Endothelial cell of umbilical vein (primary cell): ENCODE results near the gene POLE. TPM values are rescaled to one million over a fixed set of nuclear protein-coding genes. Genes with fewer than 3 reads are reported as not detected.

ENCODE experiments used
- BruUV-seq: library from RNA; stranded (reverse); fragments of 400-500 nt; replicated peaks from 2 replicates; lab custom pipeline; 2021; lab: Mats Ljungman, UMichigan
- CTCF ChIA-PET: fragments of 300-600, 350-600 bp; sonication (Branson Sonifier 250); formaldehyde crosslinking; loops from one replicate; lab custom pipeline; 2021; ENCODE audit warnings: antibody characterized with exemption, inconsistent platforms; lab: Charles Lee
- POLR2A ChIA-PET: fragments of 300-600, 350-600 bp; sonication (Branson Sonifier 250); formaldehyde crosslinking; loops from one replicate; lab custom pipeline; 2021; ENCODE audit warnings: antibody characterized with exemption, inconsistent platforms; lab: Charles Lee
- DNase-seq: peaks from one replicate; pipeline ENCODE4 v3.0.0-alpha.2; 2011; ENCODE audit warnings: low read depth, low spot score
- FAIRE-seq: peaks from 2 replicates; lab custom pipeline; 2011; peaks lifted over from hg19 to GRCh38; lab: Jason Lieb, UNC
- H2AFZ ChIP-seq: 2 replicates; pipeline ENCODE4 v1.6.0; 2012; ENCODE audit warnings: low read depth, low read length, control low read depth, inconsistent platforms
- H3K27ac ChIP-seq: 2 replicates; pipeline ENCODE4 v1.5.1; 2011; ENCODE audit warnings: low read depth, mild to moderate bottlenecking, control low read depth, low read length, moderate library complexity; ENCODE audit not compliant: insufficient read depth
- H3K27me3 ChIP-seq, 2 experiments: 2 replicates each; pipeline versions ENCODE4 v1.6.0 to v1.6.1; 2011; ENCODE audit warnings: low read length in 2 of 2, mixed read lengths in 1 of 2; ENCODE audit not compliant: control insufficient read depth in 2 of 2, insufficient read depth in 2 of 2
- H3K36me3 ChIP-seq, 2 experiments: 2 replicates in 1 of 2; 3 replicates in 1 of 2; pipeline ENCODE4 v1.5.1; 2011; ENCODE audit warnings: low read length in 2 of 2, mild to moderate bottlenecking in 1 of 2, moderate library complexity in 1 of 2; ENCODE audit not compliant: control insufficient read depth in 2 of 2, insufficient read depth in 2 of 2; ENCODE audit errors: extremely low read depth in 1 of 2
- H3K4me1 ChIP-seq: 3 replicates; pipeline ENCODE4 v1.5.1; 2011; ENCODE audit warnings: mild to moderate bottlenecking, low read length; ENCODE audit not compliant: control insufficient read depth, insufficient read depth; ENCODE audit errors: extremely low read depth
- H3K4me2 ChIP-seq: 2 replicates; pipeline ENCODE4 v1.6.1; 2011; ENCODE audit warnings: low read length, control low read depth, mixed read lengths; ENCODE audit not compliant: insufficient read depth
- H3K4me3 ChIP-seq, 3 experiments: fragments of 200-600 bp in 1 of 3; sonication (generic), shearing (Covaris generic) in 1 of 3; replicated peaks in 1 of 3; 2 replicates each; pipeline ENCODE4 v1.5.1; 2011 to 2016; ENCODE audit warnings: control low read depth in 3 of 3, low read length in 3 of 3, mild to moderate bottlenecking in 2 of 3, inconsistent platforms in 1 of 3, low read depth in 1 of 3, moderate library complexity in 1 of 3; ENCODE audit not compliant: insufficient read depth in 1 of 3
- H3K79me2 ChIP-seq: 2 replicates; pipeline ENCODE4 v1.6.0; 2012; ENCODE audit warnings: low read length, inconsistent platforms; ENCODE audit not compliant: control insufficient read depth, insufficient read depth
- H3K9ac ChIP-seq: replicated peaks from 2 replicates; pipeline ENCODE3; 2011; ENCODE audit warnings: low read length, control low read depth; ENCODE audit not compliant: insufficient read depth; ENCODE audit errors: extremely low read depth
- H3K9me1 ChIP-seq: replicated peaks from 3 replicates; pipeline ENCODE4 v1.6.0; 2011; ENCODE audit warnings: mild to moderate bottlenecking, low read length; ENCODE audit not compliant: control insufficient read depth, insufficient read depth; ENCODE audit errors: extremely low read depth
- H3K9me3 ChIP-seq: replicated peaks from 2 replicates; pipeline ENCODE4 v1.5.1; 2012; ENCODE audit warnings: low read length, inconsistent platforms; ENCODE audit not compliant: control insufficient read depth, insufficient read depth
- H4K20me1 ChIP-seq: replicated peaks from 2 replicates; pipeline ENCODE3; 2011; ENCODE audit warnings: mild to moderate bottlenecking, low read length; ENCODE audit not compliant: control insufficient read depth, insufficient read depth; ENCODE audit errors: extremely low read depth
- CTCF ChIP-seq, 2 donors: IDR thresholded peaks; 1 replicate in 1 of 2; 2 replicates in 1 of 2; pipeline ENCODE4 v1.5.1; 2011; ENCODE audit warnings: low read length in 2 of 2, mild to moderate bottlenecking in 2 of 2, moderate library complexity in 2 of 2, control low read depth in 1 of 2, inconsistent platforms in 1 of 2, low read depth in 1 of 2; ENCODE audit not compliant: insufficient read depth in 1 of 2; ENCODE audit errors: extremely low read depth in 1 of 2
- EZH2 ChIP-seq: IDR thresholded peaks from 2 replicates; pipeline ENCODE4 v1.6.1; 2012; ENCODE audit warnings: borderline replicate concordance, low read depth, mild to moderate bottlenecking, moderate library complexity, low read length, inconsistent platforms; ENCODE audit not compliant: severe bottlenecking
- FOS ChIP-seq: IDR thresholded peaks from 2 replicates; pipeline ENCODE4 v1.6.1; 2011; ENCODE audit warnings: mild to moderate bottlenecking, low read length, moderate library complexity, borderline replicate concordance; ENCODE audit not compliant: insufficient read depth
- GATA2 ChIP-seq: IDR thresholded peaks from 2 replicates; pipeline ENCODE4 v1.7.0; 2011; ENCODE audit warnings: low read depth, mild to moderate bottlenecking, moderate library complexity, mixed read lengths, low read length; ENCODE audit not compliant: insufficient read length, insufficient read depth
- JUN ChIP-seq: IDR thresholded peaks from 2 replicates; pipeline ENCODE4 v1.6.1; 2011; ENCODE audit warnings: borderline replicate concordance, low read depth; ENCODE audit not compliant: insufficient read length, insufficient read depth
- MAX ChIP-seq: IDR thresholded peaks from 2 replicates; pipeline ENCODE4 v1.6.1; 2011; ENCODE audit not compliant: insufficient read depth, insufficient read length
- MYC ChIP-seq: IDR thresholded peaks from one replicate; pipeline ENCODE4 v1.6.1; 2011; ENCODE audit warnings: mild to moderate bottlenecking, low read depth, low read length
- POLR2A ChIP-seq: IDR thresholded peaks from 2 replicates; pipeline ENCODE4 v1.6.1; 2012; ENCODE audit warnings: low read depth, mild to moderate bottlenecking, control low read depth, low read length
- POLR2AphosphoS5 ChIP-seq: IDR thresholded peaks from 2 replicates; pipeline ENCODE4 v1.6.1; 2012; ENCODE audit warnings: low read depth, mild to moderate bottlenecking, control low read depth, low read length, moderate library complexity; ENCODE audit not compliant: insufficient read depth
- dilution Hi-C: fragments of 300-500 bp; cut with MboI; formaldehyde crosslinking; loops from one replicate; pipeline ENCODE4 v1.15.0; 2019; ENCODE audit warnings: low sequenced_read_pairs; ENCODE audit not compliant: extremely low pct_ligation_motif_present
- intact Hi-C: fragments of 100-400 bp; cut with micrococcal nuclease; formaldehyde crosslinking; loops from one replicate; pipeline ENCODE4 v1.10.0; 2022
- polyA plus RNA-seq, 4 experiments: library from polyadenylated mRNA; depleted of rRNA in 3 of 4; stranded (reverse) in 3 of 4; unstranded in 1 of 4; fragments of >200 nt; gene quantifications; 2 replicates each; pipeline versions ENCODE4 v1.2.1 to v1.2.3, GENCODE V29; 2011 to 2012; ENCODE audit warnings: missing spikeins in 1 of 4
- total RNA-seq: library from RNA; stranded (reverse); gene quantifications from 2 replicates; pipeline ENCODE4 v1.2.3, GENCODE V29; 2021

POLE gene
- total and polyA plus RNA-seq, 2 donors (not counting 3 experiments of a cell fraction or from before 2014, with no cell fraction given) = 22.9 to 82.7 TPM

GRCh38 chr12:132620899-132621656 lies 66.1 kb downstream of the POLE start:
- BruUV-seq = no TSS peak
- FAIRE-seq (no peak), DNase-seq (no peak)
- no peak overlapping the region for H3K9ac ChIP-seq
- H3K9me1 ChIP-seq = no peaks in the 10 kb centered on the region
- H3K4me1 ChIP-seq = no peaks in the 10 kb centered on the region
- peaks cover 3% of the 10 kb centered on the region for H3K9me3 ChIP-seq
- TF ChIP-seq POLR2A = no peak
- no peak for TF ChIP-seq CTCF (IDR thresholded peaks at IDR 0.05; ENCODE audit: extremely low read depth in 1 of 2, insufficient read depth in 1 of 2, low read depth in 1 of 2, low read length in 2 of 2)
- TF ChIP-seq POLR2AphosphoS5 = no peak
- TF ChIP-seq JUN = no peak
- no peak for TF ChIP-seq MYC
- TF ChIP-seq EZH2 = no peak
- no peak for TF ChIP-seq FOS
- no peak for TF ChIP-seq GATA2
- no peak for TF ChIP-seq MAX
- peaks cover 18 to 26% of the 10 kb centered on the region in 2 experiments for H3K27me3 ChIP-seq
- H4K20me1 ChIP-seq = no peaks in the 10 kb centered on the region
- no peak overlapping the region for H3K4me2 ChIP-seq
- peaks cover 0 to 8% of the 10 kb centered on the region in 2 experiments for H3K36me3 ChIP-seq
- ChIA-PET POLR2A (no interaction called here), CTCF (interaction anchor here (1.3 kb wide), 1 partner anchor 12 kb away, joined by 3 read pairs; no protein-coding TSS in a partner anchor)
- H3K79me2 ChIP-seq = no peaks in the 10 kb centered on the region
- H2AFZ ChIP-seq = no peak overlapping the region
- intact Hi-C loops (no loop called here), dilution Hi-C loops (no loop called here)
- no peak overlapping the region for H3K4me3 ChIP-seq
- no peak overlapping the region for H3K27ac ChIP-seq
